Osteocyte (in vitro differentiated cells): ENCODE measurements around the gene PTPRD. TPM values are rescaled to one million over a fixed set of nuclear protein-coding genes. Genes with fewer than 3 reads are reported as not detected.

Source experiments
- DNase-seq: peaks from one replicate; pipeline ENCODE4 v3.0.0; 2021; ENCODE audit warnings: mixed read lengths; ENCODE audit not compliant: unreplicated experiment; ENCODE audit errors: extremely low spot score
- H3K27ac Mint-ChIP-seq: one replicate; pipeline ENCODE4 v1.8.0; 2021; ENCODE audit warnings: mild to moderate bottlenecking, mixed read lengths; ENCODE audit not compliant: unreplicated experiment
- H3K27me3 Mint-ChIP-seq: one replicate; pipeline ENCODE4 v1.8.0; 2021; ENCODE audit warnings: mixed read lengths; ENCODE audit not compliant: unreplicated experiment
- H3K36me3 Mint-ChIP-seq: one replicate; pipeline ENCODE4 v1.8.0; 2021; ENCODE audit warnings: mixed read lengths; ENCODE audit not compliant: unreplicated experiment
- H3K4me1 Mint-ChIP-seq: one replicate; pipeline ENCODE4 v1.8.0; 2021; ENCODE audit warnings: mixed read lengths; ENCODE audit not compliant: unreplicated experiment
- H3K4me3 Mint-ChIP-seq: one replicate; pipeline ENCODE4 v1.8.0; 2021; ENCODE audit warnings: mild to moderate bottlenecking, moderate library complexity, mixed read lengths; ENCODE audit not compliant: unreplicated experiment
- H3K9me3 Mint-ChIP-seq: one replicate; pipeline ENCODE4 v1.8.0; 2021; ENCODE audit warnings: mixed read lengths; ENCODE audit not compliant: unreplicated experiment
- total RNA-seq: library from RNA; stranded (reverse); gene quantifications from 2 replicates; pipeline ENCODE4 v1.2.1, GENCODE V29; 2021
- TF ChIP-seq, protein P1 (sequence below): fragments of 200-600 bp; sonication (generic); IDR thresholded peaks from 2 replicates; pipeline ENCODE4 v1.5.0; 2021; ENCODE audit warnings: antibody characterized with exemption, mild to moderate bottlenecking, moderate library complexity

PTPRD gene
- total RNA-seq, 1 donor from 2014 or later, result 5.4 TPM

DNA sequence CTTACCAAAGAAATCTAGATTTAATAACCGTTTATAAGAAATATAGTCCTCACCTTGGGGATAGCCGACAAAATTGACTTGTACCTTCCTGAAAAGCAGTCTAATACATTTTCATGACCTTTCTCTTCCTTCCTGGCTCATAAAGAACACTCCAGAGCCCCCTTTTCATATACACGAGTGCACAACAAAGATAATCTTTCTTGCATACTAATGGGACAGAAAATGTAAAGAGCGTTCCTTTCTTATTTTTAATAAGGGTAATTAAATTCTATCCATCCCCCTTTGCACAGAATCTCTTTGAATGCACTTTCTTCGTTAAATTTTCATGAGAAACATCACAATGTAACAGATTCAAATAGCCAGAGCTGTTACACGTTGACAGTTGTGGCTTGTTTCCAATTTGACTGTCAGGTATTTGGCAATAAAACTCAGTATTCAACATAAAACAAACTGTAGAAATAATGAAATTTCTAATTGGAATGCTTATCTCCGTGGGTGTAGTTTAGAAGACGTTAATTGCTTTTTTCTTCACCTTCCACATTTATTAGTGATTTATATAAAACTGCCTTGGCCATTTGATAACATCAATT is 2080.9 kb downstream of the PTPRD start:
- no peak overlapping the region for H3K4me3 Mint-ChIP-seq
- H3K9me3 Mint-ChIP-seq, result peaks cover 5% of the 10 kb centered on the region
- no peaks in the 10 kb centered on the region for H3K4me1 Mint-ChIP-seq
- H3K27me3 Mint-ChIP-seq, result no peaks in the 10 kb centered on the region
- DNase-seq, result no peak
- H3K27ac Mint-ChIP-seq, result no peak overlapping the region
- TF ChIP-seq, protein P1, sequence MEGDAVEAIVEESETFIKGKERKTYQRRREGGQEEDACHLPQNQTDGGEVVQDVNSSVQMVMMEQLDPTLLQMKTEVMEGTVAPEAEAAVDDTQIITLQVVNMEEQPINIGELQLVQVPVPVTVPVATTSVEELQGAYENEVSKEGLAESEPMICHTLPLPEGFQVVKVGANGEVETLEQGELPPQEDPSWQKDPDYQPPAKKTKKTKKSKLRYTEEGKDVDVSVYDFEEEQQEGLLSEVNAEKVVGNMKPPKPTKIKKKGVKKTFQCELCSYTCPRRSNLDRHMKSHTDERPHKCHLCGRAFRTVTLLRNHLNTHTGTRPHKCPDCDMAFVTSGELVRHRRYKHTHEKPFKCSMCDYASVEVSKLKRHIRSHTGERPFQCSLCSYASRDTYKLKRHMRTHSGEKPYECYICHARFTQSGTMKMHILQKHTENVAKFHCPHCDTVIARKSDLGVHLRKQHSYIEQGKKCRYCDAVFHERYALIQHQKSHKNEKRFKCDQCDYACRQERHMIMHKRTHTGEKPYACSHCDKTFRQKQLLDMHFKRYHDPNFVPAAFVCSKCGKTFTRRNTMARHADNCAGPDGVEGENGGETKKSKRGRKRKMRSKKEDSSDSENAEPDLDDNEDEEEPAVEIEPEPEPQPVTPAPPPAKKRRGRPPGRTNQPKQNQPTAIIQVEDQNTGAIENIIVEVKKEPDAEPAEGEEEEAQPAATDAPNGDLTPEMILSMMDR, result no peak
- H3K36me3 Mint-ChIP-seq, result no peaks in the 10 kb centered on the region

DNA sequence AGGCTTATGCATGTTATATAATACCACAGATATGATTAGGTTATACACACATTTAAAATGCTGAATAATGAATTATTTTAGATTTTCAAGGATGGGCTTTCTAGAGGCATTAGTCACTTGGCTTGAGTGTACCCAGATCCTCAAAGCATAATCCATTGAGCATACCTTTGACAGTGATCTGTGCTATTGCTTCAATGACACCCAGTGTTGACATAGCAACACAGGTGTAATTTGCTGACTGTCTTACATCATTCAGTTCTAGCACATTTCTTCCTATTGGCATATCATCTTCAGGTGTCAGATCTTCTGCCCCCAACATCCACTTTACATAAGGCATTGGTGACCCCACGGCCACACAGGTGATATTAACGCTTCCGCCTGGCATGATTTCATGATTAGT is 2091.7 kb downstream of the PTPRD start:
- TF ChIP-seq, protein P1, result no peak
- no peaks in the 10 kb centered on the region for H3K27me3 Mint-ChIP-seq
- H3K9me3 Mint-ChIP-seq, result no peaks in the 10 kb centered on the region
- no peaks in the 10 kb centered on the region for H3K36me3 Mint-ChIP-seq
- H3K4me3 Mint-ChIP-seq, result no peak overlapping the region
- DNase-seq, result no peak
- no peaks in the 10 kb centered on the region for H3K4me1 Mint-ChIP-seq
- H3K27ac Mint-ChIP-seq, result no peak overlapping the region

DNA sequence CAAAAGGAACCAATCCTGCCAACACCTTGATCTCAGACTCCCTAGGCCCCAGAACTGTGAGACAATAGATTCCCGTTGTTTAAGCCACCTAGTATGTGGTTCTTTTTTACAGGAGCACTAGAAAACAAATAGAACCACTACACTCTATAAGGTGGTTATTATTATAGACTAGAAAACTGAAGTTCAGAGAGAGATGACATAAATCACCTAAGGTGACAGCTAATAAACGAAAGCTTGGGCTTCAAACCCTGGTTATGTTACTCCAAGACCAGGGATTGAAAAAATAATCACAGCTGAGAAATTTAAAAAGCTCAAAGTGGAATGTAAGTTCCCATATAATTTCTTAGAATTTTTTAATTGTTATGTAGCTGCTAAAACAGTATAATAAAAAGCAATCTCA is 2097.1 kb downstream of the PTPRD start:
- no peaks in the 10 kb centered on the region for H3K36me3 Mint-ChIP-seq
- TF ChIP-seq, protein P1, result no peak
- no peaks in the 10 kb centered on the region for H3K9me3 Mint-ChIP-seq
- no peaks in the 10 kb centered on the region for H3K27me3 Mint-ChIP-seq
- H3K4me3 Mint-ChIP-seq, result no peak overlapping the region
- no peaks in the 10 kb centered on the region for H3K4me1 Mint-ChIP-seq
- DNase-seq, result no peak
- H3K27ac Mint-ChIP-seq, result no peak overlapping the region

DNA sequence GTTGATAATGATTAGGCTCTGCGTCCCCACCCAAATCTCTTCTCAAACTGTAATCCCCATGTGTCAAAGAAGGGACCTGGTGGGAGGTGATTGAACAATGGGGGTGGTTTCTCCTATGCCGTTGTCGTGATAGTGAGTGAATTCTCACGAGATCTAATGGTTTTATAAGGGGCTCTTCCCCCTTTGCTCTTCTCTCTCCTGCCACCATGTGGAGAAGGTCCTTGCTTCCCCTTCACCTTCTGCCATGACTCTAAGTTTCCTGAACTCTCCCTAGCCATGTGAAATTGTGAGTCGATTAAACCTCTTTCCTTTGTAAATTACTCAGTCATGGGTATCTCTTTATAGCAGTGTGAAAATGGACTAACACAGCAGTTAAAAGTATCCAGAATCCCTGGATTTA is 2098.0 kb downstream of the PTPRD start:
- TF ChIP-seq, protein P1, result no peak
- Mint-ChIP-seq H3K4me1 (no peaks in the 10 kb centered on the region), H3K27me3 (no peaks in the 10 kb centered on the region), H3K36me3 (no peaks in the 10 kb centered on the region), H3K27ac (no peak overlapping the region), H3K9me3 (no peaks in the 10 kb centered on the region), H3K4me3 (no peak overlapping the region)
- no peak for DNase-seq

DNA sequence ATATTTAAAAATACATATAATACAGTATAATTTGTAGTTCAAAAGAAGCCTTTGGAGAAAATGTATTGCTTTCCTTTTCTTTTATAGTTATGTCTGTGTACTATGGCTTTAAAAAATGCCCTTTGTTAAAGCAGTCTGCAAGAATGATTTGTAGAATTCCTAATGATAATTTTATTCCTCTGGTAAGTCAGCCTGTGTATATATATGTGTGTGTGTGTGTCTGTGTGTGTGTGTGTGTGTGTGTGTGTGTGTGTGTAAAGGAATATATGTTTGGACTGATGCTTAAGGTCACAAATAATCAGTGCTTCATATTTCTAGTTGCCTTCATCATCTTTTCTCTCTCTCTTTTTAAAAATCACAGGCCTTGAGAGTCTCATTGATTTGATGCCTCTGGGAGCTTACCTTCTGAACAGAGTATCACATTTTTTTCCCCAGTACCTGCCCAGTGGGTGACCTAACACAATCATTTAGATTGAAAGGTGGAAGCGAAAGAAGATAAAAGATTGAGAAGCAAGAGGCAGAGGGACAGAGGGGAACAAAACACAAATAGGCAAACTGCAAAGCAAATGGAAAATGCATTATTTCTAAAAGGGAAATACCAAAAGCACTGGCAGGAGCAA is 2104.0 kb downstream of the PTPRD start:
- no peak for DNase-seq

More for the DNA sequence above, 2104.0 kb downstream of the PTPRD start:
- no peaks in the 10 kb centered on the region for H3K9me3 Mint-ChIP-seq
- no peaks in the 10 kb centered on the region for H3K36me3 Mint-ChIP-seq
- H3K4me3 Mint-ChIP-seq, result no peak overlapping the region
- H3K27ac Mint-ChIP-seq, result no peak overlapping the region
- TF ChIP-seq, protein P1, result no peak
- no peaks in the 10 kb centered on the region for H3K4me1 Mint-ChIP-seq
- no peaks in the 10 kb centered on the region for H3K27me3 Mint-ChIP-seq
